Upper lobe of left lung (tissue), 6 donors: ENCODE measurements around the gene NID2. TPM values are rescaled to one million over a fixed set of nuclear protein-coding genes. Genes with fewer than 3 reads are reported as not detected.

Source experiments
- ATAC-seq, 2 donors: fragments of 200-7000 bp; cut with Tn5 transposase; one replicate each; pipeline ENCODE4 v1.9.1; 2022; ENCODE audit warnings: mild to moderate bottlenecking in 2 of 2, moderate library complexity in 2 of 2; ENCODE audit not compliant: low FRiP score in 2 of 2
- DNase-seq, 2 donors: peaks; one replicate each; pipeline ENCODE4 v3.0.0-alpha.2; 2019 to 2020
- H3K27ac ChIP-seq, 4 donors: fragments of 200-600 bp; sonication (generic); one replicate each; pipeline ENCODE4 v1.5.1; 2016 to 2019
- H3K27me3 ChIP-seq, 4 donors: fragments of 200-600 bp; sonication (generic); one replicate each; pipeline ENCODE4 v1.5.1; 2017 to 2019
- H3K36me3 ChIP-seq, 4 donors: fragments of 200-600 bp; sonication (generic); one replicate each; pipeline ENCODE4 v1.5.1; 2016 to 2019
- H3K4me1 ChIP-seq, 4 donors: fragments of 200-600 bp; sonication (generic); one replicate each; pipeline ENCODE4 v1.5.1; 2018 to 2019
- H3K4me3 ChIP-seq, 4 donors: fragments of 200-600 bp; sonication (generic); one replicate each; pipeline ENCODE4 v1.5.1; 2017 to 2019; ENCODE audit warnings: mild to moderate bottlenecking in 2 of 4, moderate library complexity in 1 of 4
- H3K9me3 ChIP-seq, 4 donors: fragments of 200-600 bp; sonication (generic); one replicate each; pipeline ENCODE4 v1.5.1; 2018 to 2019
- CTCF ChIP-seq, 6 experiments: fragments of 450-650 bp in 4 of 6; fragments of 200-600 bp in 2 of 6; sonication (generic) in 2 of 6; IDR thresholded peaks; one replicate each; pipeline ENCODE4 v1.5.1; 2016 to 2019; ENCODE audit warnings: antibody characterized with exemption in 6 of 6
- EP300 ChIP-seq, 4 donors: sonication (generic); formaldehyde crosslinking; IDR thresholded peaks; one replicate each; pipeline ENCODE4 v1.5.1; 2017; ENCODE audit warnings: antibody characterized with exemption in 4 of 4, control low read depth in 2 of 4
- POLR2A ChIP-seq, 4 donors: fragments of 450-650 bp; IDR thresholded peaks; one replicate each; pipeline ENCODE4 v1.5.1; 2016 to 2017; ENCODE audit warnings: antibody characterized with exemption in 4 of 4, mild to moderate bottlenecking in 2 of 4
- POLR2AphosphoS5 ChIP-seq, 2 donors: sonication (generic); formaldehyde crosslinking; IDR thresholded peaks; one replicate each; pipeline ENCODE4 v1.5.1; 2017; ENCODE audit warnings: antibody characterized with exemption in 2 of 2
- WGBS, 2 donors: methylation state at CpG; one replicate each; pipeline ENCODE4 v1.1.5; 2017 to 2018; 5-methylcytosine and 5-hydroxymethylcytosine counted together
- total RNA-seq, 6 donors: library from RNA; depleted of rRNA in 4 of 6; stranded (reverse); fragments of >200 nt in 4 of 6; gene quantifications; one replicate each; pipeline versions ENCODE4 v1.1.0 to v1.2.1, GENCODE V29; 2016 to 2021
- donor health status: DM: no; HTN: no; CAD: no; lungs with moderate emphysema.
- donor health status: DM: no; HTN: yes; CAD: no; lungs with severe emphysema.

Gene NID2
- 10 to 100 TPM in 2 of 6 donors, 1 to 10 TPM in 4; 4.9 to 33.5 (median 8.3) TPM for total RNA-seq

GRCh38 chr14:52068615-52069306, at the start of gene NID2:
Gene NID2, minus strand, starts transcription at chr14:52069059. Its CDS starts 65 bp downstream, at chr14:52068994.
- H3K36me3 ChIP-seq = no peaks in the 10 kb centered on the region
- DNase-seq = peak; percentile 38 to 92
- no peaks in the 10 kb centered on the region for H3K9me3 ChIP-seq
- peaks cover 8 to 32% (median 22%) of the 10 kb centered on the region in 4 donors for H3K4me1 ChIP-seq
- H3K27ac ChIP-seq = peak within 1 kb of the TSS; percentile 38 to 84 (median 83)
- peak within 1 kb of the TSS; percentile 8 to 69 (median 56) for H3K4me3 ChIP-seq
- TF ChIP-seq EP300 (IDR thresholded peaks at IDR 0.05) = no peak
- TF ChIP-seq POLR2AphosphoS5 (IDR thresholded peaks at IDR 0.05) = peak in 1 of 2 donors; percentile 27
- TF ChIP-seq POLR2A (IDR thresholded peaks at IDR 0.05) = no peak
- peak in 2 of 6 experiments; percentile 5 to 12 for TF ChIP-seq CTCF (IDR thresholded peaks at IDR 0.05)
- H3K27me3 ChIP-seq = peaks cover 0 to 12% (median 6%) of the 10 kb centered on the region in 4 donors
- ATAC-seq = peak; percentile 77 to 94
- 0 to 2% methylated on average over 10 to 47 of the region's 57 CpGs for WGBS, 2 donors

GRCh38 chr14:52117111-52117832, 48.4 kb upstream of the NID2 start:
- Histone ChIP-seq H3K27ac (peak overlapping the region in 1 of 4 donors; percentile 53), H3K27me3 (no peaks in the 10 kb centered on the region), H3K9me3 (no peaks in the 10 kb centered on the region), H3K4me1 (no peaks in the 10 kb centered on the region), H3K4me3 (no peak overlapping the region), H3K36me3 (no peaks in the 10 kb centered on the region)
- TF ChIP-seq EP300 (IDR thresholded peaks at IDR 0.05) (no peak), CTCF (IDR thresholded peaks at IDR 0.05) (no peak), POLR2AphosphoS5 (IDR thresholded peaks at IDR 0.05) (no peak), POLR2A (IDR thresholded peaks at IDR 0.05) (no peak)
- ATAC-seq = no peak
- 73% methylated on average over 14 of the region's 14 CpGs for WGBS, 2 donors
- peak in 1 of 2 donors; percentile 50 for DNase-seq

- no peak overlapping the region for H3K4me3 ChIP-seq
- H3K4me1 ChIP-seq = no peaks in the 10 kb centered on the region
- DNase-seq = no peak
These were observed 46.4 kb upstream of the NID2 start for GRCh38 chr14:52115286-52115685.

GRCh38 chr14:52112336-52113018, 43.6 kb upstream of the NID2 start:
- no peak for DNase-seq
- ATAC-seq = no peak
- Histone ChIP-seq H3K27ac (no peak overlapping the region), H3K27me3 (no peaks in the 10 kb centered on the region), H3K36me3 (no peaks in the 10 kb centered on the region), H3K4me3 (no peak overlapping the region), H3K4me1 (no peaks in the 10 kb centered on the region), H3K9me3 (no peaks in the 10 kb centered on the region)
- no peak for TF ChIP-seq POLR2AphosphoS5 (IDR thresholded peaks at IDR 0.05)

More at GRCh38 chr14:52115286-52115685, 46.4 kb upstream of the NID2 start:
- no peak for ATAC-seq
- H3K36me3 ChIP-seq = no peaks in the 10 kb centered on the region
- H3K27me3 ChIP-seq = no peaks in the 10 kb centered on the region
- H3K27ac ChIP-seq = no peak overlapping the region
- H3K9me3 ChIP-seq = no peaks in the 10 kb centered on the region
- TF ChIP-seq EP300 (IDR thresholded peaks at IDR 0.05) = no peak
- no peak for TF ChIP-seq POLR2AphosphoS5 (IDR thresholded peaks at IDR 0.05)
- TF ChIP-seq CTCF (IDR thresholded peaks at IDR 0.05) = no peak
- no peak for TF ChIP-seq POLR2A (IDR thresholded peaks at IDR 0.05)

- peaks cover 0 to under 1% (median 0%) of the 10 kb centered on the region in 4 donors for H3K4me1 ChIP-seq
- TF ChIP-seq EP300 (IDR thresholded peaks at IDR 0.05) (no peak), POLR2A (IDR thresholded peaks at IDR 0.05) (no peak), POLR2AphosphoS5 (IDR thresholded peaks at IDR 0.05) (no peak), CTCF (IDR thresholded peaks at IDR 0.05) (no peak)
- no peaks in the 10 kb centered on the region for H3K36me3 ChIP-seq
- ATAC-seq = no peak
- no peak overlapping the region for H3K27ac ChIP-seq
- DNase-seq = no peak
- no peak overlapping the region for H3K4me3 ChIP-seq
- H3K27me3 ChIP-seq = no peaks in the 10 kb centered on the region
- H3K9me3 ChIP-seq = no peaks in the 10 kb centered on the region
- WGBS, 2 donors = 84 to 95% methylated on average over 4 of the region's 4 CpGs
These were observed 42.7 kb upstream of the NID2 start for GRCh38 chr14:52111583-52111982.
